Progenitor cell of endocrine pancreas (in vitro differentiated cells): Measurements from ENCODE around the gene SLC9A9. TPM values are rescaled to one million over a fixed set of nuclear protein-coding genes. Genes with fewer than 3 reads are reported as not detected.

Experiments used
- DNase-seq: peaks from one replicate; pipeline ENCODE4 v3.0.0; 2021; ENCODE audit warnings: low spot score; ENCODE audit not compliant: unreplicated experiment
- H3K27ac Mint-ChIP-seq: 2 replicates; pipeline ENCODE4 v1.8.0; 2021; ENCODE audit warnings: mild to moderate bottlenecking, moderate library complexity, mixed read lengths
- H3K27me3 Mint-ChIP-seq: 2 replicates; pipeline ENCODE4 v1.8.0; 2021; ENCODE audit warnings: mixed read lengths
- H3K36me3 Mint-ChIP-seq: 2 replicates; pipeline ENCODE4 v1.8.0; 2022; ENCODE audit warnings: mixed read lengths; ENCODE audit not compliant: insufficient read depth
- H3K4me1 Mint-ChIP-seq: 2 replicates; pipeline ENCODE4 v1.8.0; 2021; ENCODE audit warnings: low read depth, mixed read lengths
- H3K4me3 Mint-ChIP-seq: 2 replicates; pipeline ENCODE4 v1.8.0; 2021; ENCODE audit warnings: low read depth, mild to moderate bottlenecking, moderate library complexity, mixed read lengths
- H3K9me3 Mint-ChIP-seq: 2 replicates; pipeline ENCODE4 v1.8.0; 2021; ENCODE audit warnings: low read depth, mixed read lengths
- total RNA-seq: library from RNA; stranded (reverse); gene quantifications from 2 replicates; pipeline ENCODE4 v1.2.1, GENCODE V29; 2021
- TF ChIP-seq, protein P1 (sequence below): fragments of 200-600 bp; sonication (generic); IDR thresholded peaks from one replicate; pipeline ENCODE4 v1.5.0; 2021; ENCODE audit warnings: antibody characterized with exemption, mild to moderate bottlenecking; ENCODE audit not compliant: unreplicated experiment

SLC9A9 gene
- total RNA-seq, 1 donor from 2014 or later = 0.17 TPM

DNA sequence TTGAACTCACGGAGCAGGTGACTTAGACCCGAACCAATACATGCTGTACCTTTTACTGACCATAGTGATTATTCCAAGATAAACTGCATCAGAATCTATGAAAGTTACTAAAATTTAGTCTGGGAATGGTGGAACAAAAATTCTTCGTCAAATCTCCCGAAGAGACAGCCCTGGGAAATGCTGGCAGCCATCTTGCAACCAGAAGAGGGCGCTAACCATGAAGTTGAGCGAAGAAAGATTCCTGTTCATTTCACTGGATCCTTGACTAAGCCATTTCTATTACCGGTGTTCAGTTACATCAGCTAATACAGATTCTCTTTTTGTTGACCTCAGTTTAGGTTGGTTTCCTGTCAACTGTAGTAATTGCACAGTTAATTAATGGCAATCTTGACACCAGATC, 199.6 kb downstream of the SLC9A9 start:
- no peaks in the 10 kb centered on the region for H3K36me3 Mint-ChIP-seq
- DNase-seq = no peak
- peaks cover 9% of the 10 kb centered on the region for H3K4me1 Mint-ChIP-seq
- H3K4me3 Mint-ChIP-seq = no peak overlapping the region
- TF ChIP-seq, protein P1, sequence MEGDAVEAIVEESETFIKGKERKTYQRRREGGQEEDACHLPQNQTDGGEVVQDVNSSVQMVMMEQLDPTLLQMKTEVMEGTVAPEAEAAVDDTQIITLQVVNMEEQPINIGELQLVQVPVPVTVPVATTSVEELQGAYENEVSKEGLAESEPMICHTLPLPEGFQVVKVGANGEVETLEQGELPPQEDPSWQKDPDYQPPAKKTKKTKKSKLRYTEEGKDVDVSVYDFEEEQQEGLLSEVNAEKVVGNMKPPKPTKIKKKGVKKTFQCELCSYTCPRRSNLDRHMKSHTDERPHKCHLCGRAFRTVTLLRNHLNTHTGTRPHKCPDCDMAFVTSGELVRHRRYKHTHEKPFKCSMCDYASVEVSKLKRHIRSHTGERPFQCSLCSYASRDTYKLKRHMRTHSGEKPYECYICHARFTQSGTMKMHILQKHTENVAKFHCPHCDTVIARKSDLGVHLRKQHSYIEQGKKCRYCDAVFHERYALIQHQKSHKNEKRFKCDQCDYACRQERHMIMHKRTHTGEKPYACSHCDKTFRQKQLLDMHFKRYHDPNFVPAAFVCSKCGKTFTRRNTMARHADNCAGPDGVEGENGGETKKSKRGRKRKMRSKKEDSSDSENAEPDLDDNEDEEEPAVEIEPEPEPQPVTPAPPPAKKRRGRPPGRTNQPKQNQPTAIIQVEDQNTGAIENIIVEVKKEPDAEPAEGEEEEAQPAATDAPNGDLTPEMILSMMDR = peak; percentile 46
- peaks cover 3% of the 10 kb centered on the region for H3K27me3 Mint-ChIP-seq
- H3K9me3 Mint-ChIP-seq = no peaks in the 10 kb centered on the region
- H3K27ac Mint-ChIP-seq = no peak overlapping the region

DNA sequence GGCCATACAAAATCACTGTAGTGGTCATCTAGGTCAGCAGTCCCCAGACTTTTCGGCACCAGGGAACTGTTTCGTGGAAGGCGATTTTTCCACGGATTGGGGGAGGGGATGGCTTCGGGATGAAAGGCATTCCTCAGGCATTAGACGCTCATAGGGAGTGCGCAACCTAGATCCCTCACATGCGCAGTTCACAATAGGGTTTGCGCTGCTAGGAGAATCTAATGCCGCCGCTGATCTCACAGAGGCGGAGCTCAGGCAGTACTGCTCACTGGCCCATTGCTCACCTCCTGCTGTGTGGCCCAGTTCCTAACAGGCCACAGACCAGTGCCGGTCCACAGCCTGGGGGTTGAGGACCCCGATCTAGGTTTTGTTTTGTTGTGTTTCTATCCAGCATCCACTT, 200.1 kb downstream of the SLC9A9 start:
- Mint-ChIP-seq H3K4me3 (no peak overlapping the region), H3K27ac (no peak overlapping the region), H3K4me1 (peaks cover 10% of the 10 kb centered on the region), H3K36me3 (no peaks in the 10 kb centered on the region), H3K9me3 (no peaks in the 10 kb centered on the region), H3K27me3 (peaks cover 3% of the 10 kb centered on the region)
- DNase-seq = no peak
- TF ChIP-seq, protein P1 = no peak

DNA sequence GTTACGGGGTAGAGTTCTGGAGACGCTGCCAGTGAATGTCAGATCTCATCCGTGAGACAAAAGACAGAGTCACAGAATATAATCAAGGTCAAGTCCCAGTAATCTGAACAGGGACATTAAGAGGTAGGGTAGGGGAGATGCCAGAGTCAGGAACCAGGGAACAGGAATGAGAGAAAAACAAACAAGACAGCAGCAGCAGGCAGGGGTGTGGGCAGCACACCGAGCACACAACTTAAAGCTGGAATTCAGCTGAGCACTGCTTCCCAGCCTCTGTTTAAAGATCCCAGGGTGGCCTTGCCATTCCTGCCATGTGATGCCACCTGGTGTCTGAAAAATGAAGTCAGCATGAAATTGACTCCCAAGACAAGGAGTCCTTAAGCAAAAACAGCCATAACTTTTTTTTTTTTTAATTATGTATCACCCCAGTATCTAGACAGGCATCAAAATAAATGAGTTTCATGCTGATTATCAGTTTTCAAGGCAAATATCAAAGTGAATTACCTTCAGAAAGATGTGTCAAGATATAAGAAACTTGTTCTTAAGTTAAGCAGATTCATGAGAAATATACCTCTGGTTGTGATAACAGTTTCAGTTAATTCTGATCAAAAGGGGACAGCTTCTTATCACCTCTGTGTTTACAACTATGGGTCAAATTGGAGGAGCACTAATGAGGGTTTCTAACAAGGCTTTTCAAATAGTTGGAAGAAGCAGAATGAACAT, 203.7 kb downstream of the SLC9A9 start:
- Mint-ChIP-seq H3K27ac (peak overlapping the region; percentile 63), H3K9me3 (peaks cover 4% of the 10 kb centered on the region), H3K4me1 (peaks cover 15% of the 10 kb centered on the region), H3K4me3 (peak overlapping the region; percentile 15), H3K27me3 (no peaks in the 10 kb centered on the region), H3K36me3 (no peaks in the 10 kb centered on the region)
- TF ChIP-seq, protein P1 = peak; percentile 72
- DNase-seq = peak; percentile 28

DNA sequence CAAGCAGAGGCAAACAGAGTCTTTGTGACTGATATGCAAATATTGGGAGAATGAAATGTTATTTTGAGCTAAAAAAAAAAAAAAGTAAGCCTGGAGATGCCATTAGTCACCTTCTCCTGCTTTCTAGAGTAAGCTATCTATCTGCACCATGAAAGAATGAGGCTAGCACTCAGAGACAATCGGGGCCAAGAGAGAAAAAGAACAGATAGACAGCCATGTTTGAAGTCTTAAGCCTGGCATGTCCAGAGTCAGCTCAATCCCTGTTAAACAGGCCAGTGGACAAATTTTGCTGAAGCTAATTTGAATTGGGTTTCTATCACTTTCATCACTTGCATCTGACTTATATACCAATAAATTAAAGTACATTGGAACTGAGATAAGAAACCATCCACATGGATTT, 204.4 kb downstream of the SLC9A9 start:
- peaks cover 4% of the 10 kb centered on the region for H3K9me3 Mint-ChIP-seq
- TF ChIP-seq, protein P1 = no peak
- H3K27me3 Mint-ChIP-seq = no peaks in the 10 kb centered on the region
- no peaks in the 10 kb centered on the region for H3K36me3 Mint-ChIP-seq
- H3K4me3 Mint-ChIP-seq = no peak overlapping the region
- H3K27ac Mint-ChIP-seq = no peak overlapping the region
- peaks cover 20% of the 10 kb centered on the region for H3K4me1 Mint-ChIP-seq
- no peak for DNase-seq

DNA sequence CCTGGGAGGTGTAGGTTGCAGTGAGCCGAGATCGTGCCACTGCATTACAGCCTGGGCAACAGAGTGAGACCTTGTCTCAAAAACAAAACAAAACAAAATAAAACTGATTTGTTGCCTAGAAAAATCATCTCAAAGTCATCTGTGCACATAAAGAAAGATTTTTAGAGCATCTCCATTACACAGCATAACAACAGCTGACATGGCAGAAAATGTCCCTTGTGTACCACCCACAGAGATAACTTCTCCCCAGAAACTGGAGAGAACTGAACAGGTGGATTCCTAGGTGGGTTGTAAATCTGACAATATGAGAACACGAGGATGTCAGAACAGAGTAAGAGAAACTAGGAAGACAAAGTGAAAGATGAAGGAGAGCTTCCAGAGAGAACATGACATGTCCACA, 207.5 kb downstream of the SLC9A9 start:
- Mint-ChIP-seq H3K27me3 (no peaks in the 10 kb centered on the region), H3K4me1 (peaks cover 24% of the 10 kb centered on the region), H3K9me3 (peaks cover 9% of the 10 kb centered on the region), H3K27ac (no peak overlapping the region), H3K4me3 (no peak overlapping the region), H3K36me3 (no peaks in the 10 kb centered on the region)
- DNase-seq = no peak
- TF ChIP-seq, protein P1 = no peak
